GM18519 (cell line): ENCODE results near the gene ST3GAL6.

Experiments used
- ATAC-seq: cut with Tn5 transposase; IDR thresholded peaks from one replicate; pipeline ENCODE4 v1.9.1; 2021; ENCODE audit warnings: mild to moderate bottlenecking, moderate library complexity; ENCODE audit not compliant: unreplicated experiment, low FRiP score

The ST3GAL6 gene

GRCh38 chr3:98775459-98776139, 12.5 kb downstream of the ST3GAL6 start:
- ATAC-seq: no peak

- ATAC-seq: no peak
These were observed 13.0 kb downstream of the ST3GAL6 start for GRCh38 chr3:98776140-98776493.

- no peak for ATAC-seq
These were observed 14.1 kb downstream of the ST3GAL6 start for GRCh38 chr3:98777286-98777685.

- no peak for ATAC-seq
These were observed 14.7 kb downstream of the ST3GAL6 start for GRCh38 chr3:98777801-98778220.

GRCh38 chr3:98778383-98778782, 15.2 kb downstream of the ST3GAL6 start:
- no peak for ATAC-seq

GRCh38 chr3:98778852-98779413, 15.8 kb downstream of the ST3GAL6 start:
- ATAC-seq: no peak

- ATAC-seq: no peak
These were observed 16.6 kb downstream of the ST3GAL6 start for GRCh38 chr3:98779541-98780335.

- ATAC-seq: no peak
These were observed 17.2 kb downstream of the ST3GAL6 start for GRCh38 chr3:98780343-98780742.

- ATAC-seq: peak; percentile 42
These were observed 19.8 kb downstream of the ST3GAL6 start for GRCh38 chr3:98782824-98783500.

GRCh38 chr3:98784042-98784441, 20.9 kb downstream of the ST3GAL6 start:
- no peak for ATAC-seq

GRCh38 chr3:98784666-98785600, 21.8 kb downstream of the ST3GAL6 start:
- ATAC-seq: no peak

GRCh38 chr3:98786364-98787006, 23.3 kb downstream of the ST3GAL6 start:
- ATAC-seq: no peak

- no peak for ATAC-seq
These were observed 24.0 kb downstream of the ST3GAL6 start for GRCh38 chr3:98787181-98787580.

- no peak for ATAC-seq
These were observed 25.5 kb downstream of the ST3GAL6 start for GRCh38 chr3:98788651-98789050.

GRCh38 chr3:98791341-98792325, 28.5 kb downstream of the ST3GAL6 start:
- ATAC-seq: no peak

GRCh38 chr3:98793971-98794370, 30.8 kb downstream of the ST3GAL6 start:
- ATAC-seq: no peak

GRCh38 chr3:98796334-98796733, 33.2 kb downstream of the ST3GAL6 start:
- ATAC-seq: no peak

- ATAC-seq: no peak
These were observed 34.8 kb downstream of the ST3GAL6 start for GRCh38 chr3:98797905-98798304.
